HS-27A (cell line): ENCODE measurements around the gene SLC2A5.
"Not testable (repeated sequence)": the region's sequence is repeated elsewhere in the genome, so short reads cannot be mapped to it uniquely, and the experiment has no call there.

Experiments
- DNase-seq: peaks from one replicate; pipeline ENCODE4 v3.0.0-alpha.2; 2012; ENCODE audit warnings: low read depth, missing footprints

Gene SLC2A5

DNA sequence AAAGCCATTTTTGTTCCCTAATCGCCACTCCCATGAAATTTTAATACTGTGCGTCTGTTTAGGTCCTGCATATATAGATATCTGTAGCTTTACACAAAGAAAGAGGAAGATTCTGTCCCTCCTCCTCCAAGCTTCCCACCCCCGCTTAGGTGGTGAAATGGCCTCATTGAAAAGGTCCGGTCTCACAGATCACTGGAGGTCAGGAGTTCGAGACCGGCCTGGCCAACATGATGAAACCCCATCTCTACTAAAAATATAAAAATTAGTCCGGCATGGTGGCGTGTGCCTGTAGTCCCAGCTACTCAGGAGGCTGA lies 64.1 kb downstream of the SLC2A5 start:
- DNase-seq, result no peak

DNA sequence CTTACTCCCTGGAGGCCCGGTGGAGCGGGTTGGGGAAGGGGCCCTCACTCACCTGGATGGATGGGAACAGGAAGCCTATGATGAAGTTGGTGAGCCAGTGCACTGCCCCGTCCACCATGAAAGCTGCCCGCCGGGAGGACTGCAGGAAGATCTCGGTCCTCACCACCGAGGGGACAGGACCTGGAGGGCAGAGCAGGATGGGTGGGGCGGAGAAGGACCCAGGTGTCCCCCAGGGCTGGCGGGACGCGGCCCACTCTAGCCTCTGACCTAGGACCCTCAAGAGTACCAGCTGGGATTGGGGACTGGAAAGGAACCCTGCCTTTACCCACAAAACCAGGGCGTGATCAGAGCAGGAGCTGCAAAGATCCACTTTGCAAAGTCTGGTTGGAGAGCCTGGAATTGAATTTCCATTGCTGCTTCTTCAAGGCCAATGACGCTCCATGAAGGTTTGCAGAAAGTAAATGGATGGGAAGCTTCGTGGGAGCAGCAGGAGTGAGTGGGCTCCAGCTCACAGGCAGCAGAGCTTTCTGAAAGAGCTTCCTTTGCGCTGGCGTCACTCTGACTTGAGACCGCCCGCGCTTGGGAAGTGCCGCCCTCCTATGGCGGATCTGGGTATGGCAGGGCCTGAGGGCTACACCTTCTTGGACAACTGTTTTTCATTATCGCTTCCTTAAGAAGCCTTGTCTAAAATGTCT lies 64.6 kb downstream of the SLC2A5 start:
- DNase-seq, result peak; percentile 40

DNA sequence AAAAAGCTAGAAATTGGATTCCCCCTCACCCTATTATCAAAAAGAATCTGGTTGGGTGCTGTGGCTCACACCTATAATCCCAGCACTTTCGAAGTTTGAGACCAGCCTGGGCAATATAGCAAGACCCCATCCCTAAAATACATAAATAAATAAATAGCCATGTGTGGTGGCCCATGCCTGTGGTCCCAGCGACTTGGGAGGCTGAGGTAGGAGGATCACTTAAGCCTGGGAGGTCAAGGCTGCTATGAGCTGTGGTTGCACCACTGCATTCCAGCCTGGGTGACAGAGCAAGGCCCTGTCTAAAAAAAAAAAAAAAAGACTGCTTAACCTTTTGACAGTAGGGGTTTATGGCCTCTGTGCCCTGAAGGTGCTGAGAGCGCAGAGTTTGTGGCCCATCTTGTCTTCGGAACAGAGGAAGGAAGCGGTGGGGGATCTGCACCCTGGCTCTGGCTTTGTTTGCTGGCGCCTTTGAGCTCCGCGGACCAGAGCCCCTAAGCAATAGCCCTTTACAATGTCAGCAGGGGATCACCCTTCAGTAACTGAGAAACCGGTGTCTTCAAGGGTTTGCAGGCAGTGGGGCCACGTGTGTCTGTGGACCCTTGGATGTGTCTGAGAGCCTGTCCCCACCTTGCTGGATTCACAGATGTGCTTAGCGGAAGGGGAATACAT lies 65.3 kb downstream of the SLC2A5 start:
- no peak for DNase-seq

DNA sequence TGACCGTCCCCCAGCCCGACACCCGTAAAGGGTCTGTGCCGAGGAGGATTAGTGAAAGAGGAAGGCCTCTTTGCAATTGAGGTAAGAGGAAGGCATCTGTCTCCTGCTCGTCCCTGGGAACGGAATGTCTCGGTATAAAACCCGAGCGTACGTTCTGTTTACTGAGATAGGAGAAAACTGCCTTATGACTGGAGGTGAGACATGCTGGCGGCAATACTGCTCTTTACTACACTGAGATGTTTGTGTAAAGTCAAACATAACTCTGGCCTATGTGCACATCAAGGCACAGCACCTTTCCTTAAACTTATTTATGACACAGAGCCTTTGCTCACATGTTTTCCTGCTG lies 67.2 kb downstream of the SLC2A5 start:
- DNase-seq, result not testable (repeated sequence)

DNA sequence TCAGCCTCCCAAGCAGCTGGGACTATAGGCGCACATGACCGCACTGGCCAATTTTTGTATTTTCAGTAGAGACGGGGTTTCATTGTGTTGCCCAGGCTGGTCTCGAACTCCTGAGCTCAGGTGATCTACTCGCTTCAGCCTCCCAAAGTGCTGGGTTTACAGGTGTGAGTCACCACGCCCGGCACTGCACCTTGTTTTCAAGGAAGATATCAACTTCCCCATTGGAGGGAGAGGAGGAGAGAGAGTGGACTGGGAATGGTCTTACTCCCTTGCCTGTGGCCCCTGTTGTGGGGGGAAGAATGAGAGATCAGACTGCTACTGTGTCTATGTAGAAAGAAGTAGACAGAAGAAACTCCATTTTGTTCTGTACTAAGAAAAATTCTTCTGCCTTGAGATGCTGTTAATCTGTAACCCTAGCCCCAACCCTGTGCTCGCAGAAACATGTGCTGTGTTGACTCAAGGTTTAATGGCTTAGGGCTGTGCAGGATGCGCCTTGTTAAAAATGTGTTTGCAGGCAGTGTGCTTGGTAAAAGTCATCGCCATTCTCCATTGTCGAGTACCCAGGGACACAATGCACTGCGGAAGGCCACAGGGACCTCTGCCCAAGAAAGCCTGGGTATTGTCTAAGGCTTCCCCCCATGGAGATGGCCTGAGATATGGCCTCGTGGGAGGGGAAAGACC lies 67.8 kb downstream of the SLC2A5 start:
- not testable (repeated sequence) for DNase-seq

DNA sequence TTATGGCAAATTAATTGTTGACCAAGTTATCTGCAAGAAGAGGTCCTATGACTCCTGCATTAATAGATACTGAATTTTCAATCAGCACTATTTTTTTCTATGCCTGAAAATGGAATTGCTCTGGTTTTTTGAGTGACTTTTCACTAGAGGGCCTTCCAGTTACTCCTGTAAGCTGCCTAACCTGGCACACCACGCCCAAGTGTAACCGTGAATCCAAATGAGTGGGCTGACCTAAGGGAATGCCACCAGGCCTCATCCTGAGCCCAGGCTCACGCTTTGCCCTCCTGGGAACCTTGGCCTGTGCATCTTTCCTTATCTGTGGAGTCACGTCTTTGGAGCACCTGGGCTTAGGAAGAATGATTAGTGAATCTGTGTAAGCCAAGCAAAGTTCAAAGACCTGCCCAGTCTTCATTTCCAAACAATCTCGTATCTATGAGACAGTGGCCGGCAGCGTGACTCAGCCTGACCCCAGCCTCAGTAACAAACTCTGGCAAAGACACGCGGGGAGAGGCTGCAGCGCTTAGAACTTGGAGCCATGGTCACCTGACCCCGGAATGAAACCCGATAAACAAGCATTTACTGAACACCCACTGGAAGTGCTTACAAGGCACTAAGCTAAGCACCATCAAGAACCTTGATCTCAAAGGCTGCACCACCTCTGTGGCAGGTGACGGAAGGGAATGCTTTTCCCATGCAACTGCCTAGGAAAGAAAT lies 75.3 kb downstream of the SLC2A5 start:
- not testable (repeated sequence) for DNase-seq

DNA sequence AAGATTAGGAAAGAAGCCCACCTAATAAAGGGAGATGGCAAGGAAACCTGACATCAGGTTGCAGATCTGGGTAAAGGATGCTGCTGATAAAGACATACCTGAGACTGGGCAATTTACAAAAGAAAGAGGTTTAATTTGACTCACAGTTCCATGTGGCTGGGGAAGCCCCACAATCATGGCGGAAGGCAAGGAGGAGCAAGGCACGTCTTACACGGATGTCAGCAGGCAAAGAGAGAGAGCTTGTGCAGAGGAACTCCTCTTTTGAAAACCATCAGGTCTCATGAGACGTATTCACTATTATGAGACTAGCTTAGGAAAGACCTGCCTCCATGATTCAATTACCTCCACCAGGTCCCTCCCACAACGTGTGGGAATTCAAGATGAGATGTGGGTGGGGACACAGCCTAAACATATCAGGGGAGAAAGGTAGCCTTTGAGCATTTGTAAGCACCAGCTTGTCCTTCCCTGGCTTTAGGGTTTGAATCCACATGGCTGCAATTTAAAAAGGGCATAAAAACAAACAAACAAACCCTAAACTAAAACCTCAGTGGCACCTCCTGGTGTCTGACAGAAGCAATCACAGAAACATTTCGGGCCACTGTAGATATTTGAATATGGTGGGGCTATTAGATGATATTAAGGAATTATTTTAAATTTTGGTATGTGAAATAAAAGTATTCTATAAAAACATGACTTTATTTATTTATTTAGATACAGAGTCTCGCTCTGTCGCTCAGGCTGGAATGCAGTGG lies 76.3 kb downstream of the SLC2A5 start:
- DNase-seq, result no peak

DNA sequence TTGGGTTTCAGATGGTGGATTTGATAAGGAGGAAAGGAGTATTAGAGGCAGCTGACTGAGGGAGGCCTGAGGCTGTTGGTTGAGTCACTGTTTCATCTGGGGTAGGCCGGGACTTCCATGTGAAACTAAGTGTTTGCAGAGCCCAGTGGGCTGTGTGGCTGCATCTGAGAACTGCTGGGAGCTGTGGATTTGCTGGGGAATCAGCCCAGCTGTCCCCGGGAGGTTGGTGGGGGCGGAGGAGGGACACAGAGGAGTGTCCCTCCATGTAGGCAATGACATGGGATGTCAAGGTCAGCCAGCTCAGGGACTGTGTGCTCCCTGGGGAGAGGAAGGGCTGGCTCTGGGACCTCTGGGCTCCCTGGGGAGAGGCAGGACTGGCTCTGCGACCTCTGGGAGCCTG lies 79.6 kb downstream of the SLC2A5 start:
- no peak for DNase-seq

DNA sequence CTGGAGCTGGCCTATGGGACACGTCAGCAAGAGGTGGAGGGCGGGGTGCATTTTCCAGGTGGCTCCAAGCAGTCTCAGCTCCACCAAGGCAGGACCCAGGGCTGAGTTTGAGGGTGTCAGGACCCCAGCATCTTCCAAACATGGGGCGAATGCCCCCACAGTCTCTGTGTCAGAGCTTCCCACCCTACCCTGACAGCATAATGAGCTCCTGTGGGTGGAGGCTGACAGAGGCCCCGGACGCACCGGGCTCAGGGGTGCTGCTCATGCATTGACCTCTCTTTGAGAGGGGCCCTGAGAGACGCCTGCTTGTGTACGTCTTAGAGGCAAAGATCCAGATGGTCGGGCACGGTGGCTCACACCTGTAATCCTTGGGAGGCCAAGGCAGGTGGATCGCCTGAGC lies 80.4 kb downstream of the SLC2A5 start:
- no peak for DNase-seq

DNA sequence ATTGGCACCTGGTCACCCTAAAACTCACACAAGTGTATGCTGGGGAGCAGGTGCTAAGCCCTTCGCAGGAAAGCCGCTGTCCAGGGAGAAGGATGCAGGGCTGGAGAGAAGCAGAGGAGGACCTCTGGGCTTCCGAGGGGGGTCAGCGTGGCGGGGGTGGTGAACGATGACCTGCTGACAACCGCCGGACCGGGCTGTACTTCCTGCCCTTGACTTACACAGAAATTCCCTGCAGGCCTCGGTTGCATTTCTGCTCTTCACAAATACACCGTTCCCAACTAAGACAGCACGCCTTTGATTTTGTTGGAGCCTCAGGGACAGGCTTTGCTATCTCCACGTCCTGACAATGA lies 80.8 kb downstream of the SLC2A5 start:
- no peak for DNase-seq

DNA sequence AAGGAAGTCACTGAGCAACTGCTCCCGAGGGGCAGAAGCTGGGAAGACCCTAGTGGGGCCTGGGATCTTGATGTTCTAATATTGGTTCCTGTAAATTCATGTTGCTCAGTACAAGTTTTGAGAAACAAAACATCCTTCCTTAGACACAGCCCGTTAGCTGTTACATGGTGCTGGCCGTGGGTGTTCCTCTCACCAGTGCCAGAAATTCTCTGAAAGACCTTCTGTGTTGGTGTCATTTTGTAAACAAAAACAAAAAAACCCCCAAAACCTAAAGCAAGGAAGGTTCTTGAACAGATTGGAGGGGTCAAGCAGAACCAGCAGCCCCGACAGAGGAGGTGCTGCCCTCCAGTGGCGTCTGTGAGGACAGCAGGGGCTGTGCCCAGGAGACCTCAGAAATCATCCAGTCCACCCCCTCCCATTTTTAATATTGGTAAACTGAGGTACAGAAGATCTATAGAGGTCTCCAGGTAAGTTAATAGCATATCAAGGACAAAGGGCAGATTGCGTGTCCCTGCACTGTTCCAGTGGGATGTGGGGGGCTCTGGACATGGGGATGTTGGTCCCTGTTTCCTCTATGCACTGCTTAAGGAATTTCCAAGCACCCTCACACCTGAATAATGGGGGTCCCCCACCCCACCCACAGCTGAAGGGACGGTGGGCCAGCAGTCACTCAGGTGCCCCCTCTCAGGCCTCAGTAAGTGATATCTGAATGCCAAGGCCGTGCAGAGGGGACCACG lies 81.4 kb downstream of the SLC2A5 start:
- DNase-seq, result no peak

DNA sequence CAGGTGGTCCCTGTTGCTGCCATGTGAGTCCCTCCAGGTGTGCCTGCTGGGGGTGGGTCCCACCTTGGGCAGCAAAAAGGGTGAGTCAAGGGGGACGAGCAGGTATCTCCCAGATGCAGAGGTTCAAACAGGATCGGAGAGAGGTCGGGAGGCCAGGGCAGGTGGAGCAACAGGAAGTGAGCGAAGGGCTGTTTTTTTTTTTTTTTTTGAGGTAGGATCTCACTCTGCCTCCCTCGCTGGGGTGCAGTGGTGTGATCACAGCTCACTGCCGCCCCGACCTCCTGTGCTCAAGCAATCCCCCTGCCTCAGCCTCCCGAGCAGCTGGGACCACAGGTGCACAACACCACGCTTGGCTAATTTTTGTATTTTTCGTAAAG lies 82.6 kb downstream of the SLC2A5 start:
- DNase-seq, result no peak

DNA sequence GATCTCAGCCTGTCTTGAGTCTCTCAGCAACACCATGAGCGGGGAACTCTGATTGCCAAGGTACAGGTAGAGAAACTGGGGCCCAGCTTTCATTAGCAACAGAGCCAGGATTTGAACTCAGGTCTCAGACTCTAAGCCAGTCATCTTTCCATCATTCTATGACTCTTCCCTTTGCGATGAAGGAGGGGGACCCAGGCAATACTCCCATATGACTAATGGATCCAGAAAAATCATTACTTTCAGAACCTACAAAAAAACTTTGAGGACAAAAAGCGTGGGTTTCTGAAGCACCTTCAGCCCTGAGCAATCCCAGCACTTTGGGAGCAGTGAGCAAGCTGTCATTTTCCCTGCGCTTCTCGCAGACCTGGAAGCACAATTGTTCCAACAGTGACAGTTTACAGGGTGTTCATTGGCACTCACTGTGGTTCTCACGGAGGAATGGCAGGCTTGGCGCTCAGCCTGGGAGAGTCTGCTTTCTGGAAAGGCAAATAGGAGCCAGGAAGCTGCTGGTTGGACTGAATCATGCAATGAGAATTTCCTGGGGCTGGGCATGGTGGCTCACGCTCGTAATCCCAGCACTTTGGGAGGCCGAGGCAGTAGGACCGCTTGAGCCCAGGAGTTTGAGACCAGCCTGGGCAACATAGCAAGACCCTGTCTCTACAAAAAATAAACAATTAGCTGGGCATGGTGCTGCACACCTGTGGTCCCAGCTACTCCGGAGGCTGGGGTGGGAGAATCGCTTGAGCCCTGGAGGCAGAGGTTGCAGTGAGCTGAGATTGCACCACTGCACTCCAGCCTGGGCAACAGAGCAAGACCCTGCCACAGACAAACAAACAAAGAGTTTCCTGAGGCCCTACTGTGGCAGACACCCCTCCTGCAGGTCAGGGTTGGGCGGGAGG lies 83.3 kb downstream of the SLC2A5 start:
- peak; percentile 94 for DNase-seq
